Cardiac fibroblast (primary cell): ENCODE data around the gene AP2S1.
A peak's percentile ranks its signal among the peaks of the same experiment; 100 is the strongest.
"Not testable (repeated sequence)": the region's sequence is repeated elsewhere in the genome, so short reads cannot be mapped to it uniquely, and the experiment has no call there.

Experiments used
- DNase-seq, 2 donors: peaks; one replicate each; pipeline versions ENCODE4 v3.0.0 to v3.0.0-alpha.2; 2010; ENCODE audit warnings: low read depth in 2 of 2
- H3K4me3 ChIP-seq, 2 donors: replicated peaks in 1 of 2; 1 replicate in 1 of 2; 2 replicates in 1 of 2; pipeline ENCODE4 v1.5.1; 2011; ENCODE audit warnings: low read depth in 2 of 2, low read length in 2 of 2, mild to moderate bottlenecking in 2 of 2, moderate library complexity in 1 of 2
- TF ChIP-seq, protein P1 (sequence below): IDR thresholded peaks from one replicate; pipeline ENCODE4 v1.5.1; 2011; ENCODE audit warnings: low read depth, mild to moderate bottlenecking, low read length, inconsistent platforms

AP2S1 gene

DNA sequence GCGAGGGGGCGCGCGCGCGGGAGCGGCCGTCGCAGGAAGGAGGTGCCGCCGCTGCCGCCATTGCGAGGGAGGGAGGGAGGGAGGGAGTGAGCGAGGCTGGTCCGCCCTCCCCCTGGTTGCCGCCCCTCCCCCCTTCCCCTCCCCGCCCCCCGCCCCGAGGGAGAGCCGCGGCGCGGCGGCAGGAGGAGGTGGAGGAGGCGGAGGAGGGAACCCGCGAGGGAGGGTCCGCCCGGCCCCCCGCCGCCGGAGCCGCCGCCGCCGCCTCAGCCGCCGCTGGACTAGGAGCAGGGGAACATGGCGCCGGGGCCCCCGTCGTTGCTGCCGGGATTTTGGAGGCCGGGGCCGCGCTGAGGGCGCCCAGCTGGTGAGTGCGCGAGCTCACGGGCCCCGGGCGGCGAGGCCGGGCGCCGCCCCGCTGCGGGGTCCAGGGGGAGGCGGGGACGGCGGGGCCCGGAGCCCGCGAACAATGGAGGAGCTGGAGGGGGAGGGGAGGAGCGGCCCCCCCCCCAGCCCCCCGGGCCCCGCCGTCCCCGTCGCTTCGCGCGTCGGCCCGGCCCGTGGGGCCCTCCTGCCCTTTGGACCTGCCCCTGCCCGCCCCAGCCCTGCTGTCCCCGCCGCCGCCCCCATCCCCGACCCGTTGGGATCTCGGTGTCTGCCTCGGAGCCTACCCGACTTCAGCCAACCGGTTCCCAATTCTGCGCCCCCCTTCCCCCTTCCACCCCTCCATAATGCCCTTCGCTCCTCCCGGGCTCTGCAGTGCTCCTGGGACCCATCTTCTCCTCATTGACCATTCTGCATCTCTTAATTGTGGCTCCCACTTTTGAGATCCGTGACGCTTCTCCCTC lies 10.4 kb upstream of the AP2S1 start, which contains the start of gene ARHGAP35:
Gene ARHGAP35 (plus strand): TSS at position 152 of the 845 bp plus-strand sequence. CDS start 57,679 bp downstream, outside the sequence.
- DNase-seq: peak; percentile 86 to 93
- TF ChIP-seq, protein P1, sequence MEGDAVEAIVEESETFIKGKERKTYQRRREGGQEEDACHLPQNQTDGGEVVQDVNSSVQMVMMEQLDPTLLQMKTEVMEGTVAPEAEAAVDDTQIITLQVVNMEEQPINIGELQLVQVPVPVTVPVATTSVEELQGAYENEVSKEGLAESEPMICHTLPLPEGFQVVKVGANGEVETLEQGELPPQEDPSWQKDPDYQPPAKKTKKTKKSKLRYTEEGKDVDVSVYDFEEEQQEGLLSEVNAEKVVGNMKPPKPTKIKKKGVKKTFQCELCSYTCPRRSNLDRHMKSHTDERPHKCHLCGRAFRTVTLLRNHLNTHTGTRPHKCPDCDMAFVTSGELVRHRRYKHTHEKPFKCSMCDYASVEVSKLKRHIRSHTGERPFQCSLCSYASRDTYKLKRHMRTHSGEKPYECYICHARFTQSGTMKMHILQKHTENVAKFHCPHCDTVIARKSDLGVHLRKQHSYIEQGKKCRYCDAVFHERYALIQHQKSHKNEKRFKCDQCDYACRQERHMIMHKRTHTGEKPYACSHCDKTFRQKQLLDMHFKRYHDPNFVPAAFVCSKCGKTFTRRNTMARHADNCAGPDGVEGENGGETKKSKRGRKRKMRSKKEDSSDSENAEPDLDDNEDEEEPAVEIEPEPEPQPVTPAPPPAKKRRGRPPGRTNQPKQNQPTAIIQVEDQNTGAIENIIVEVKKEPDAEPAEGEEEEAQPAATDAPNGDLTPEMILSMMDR: no peak
- H3K4me3 ChIP-seq: peak within 1 kb of the TSS; percentile 74 to 83

DNA sequence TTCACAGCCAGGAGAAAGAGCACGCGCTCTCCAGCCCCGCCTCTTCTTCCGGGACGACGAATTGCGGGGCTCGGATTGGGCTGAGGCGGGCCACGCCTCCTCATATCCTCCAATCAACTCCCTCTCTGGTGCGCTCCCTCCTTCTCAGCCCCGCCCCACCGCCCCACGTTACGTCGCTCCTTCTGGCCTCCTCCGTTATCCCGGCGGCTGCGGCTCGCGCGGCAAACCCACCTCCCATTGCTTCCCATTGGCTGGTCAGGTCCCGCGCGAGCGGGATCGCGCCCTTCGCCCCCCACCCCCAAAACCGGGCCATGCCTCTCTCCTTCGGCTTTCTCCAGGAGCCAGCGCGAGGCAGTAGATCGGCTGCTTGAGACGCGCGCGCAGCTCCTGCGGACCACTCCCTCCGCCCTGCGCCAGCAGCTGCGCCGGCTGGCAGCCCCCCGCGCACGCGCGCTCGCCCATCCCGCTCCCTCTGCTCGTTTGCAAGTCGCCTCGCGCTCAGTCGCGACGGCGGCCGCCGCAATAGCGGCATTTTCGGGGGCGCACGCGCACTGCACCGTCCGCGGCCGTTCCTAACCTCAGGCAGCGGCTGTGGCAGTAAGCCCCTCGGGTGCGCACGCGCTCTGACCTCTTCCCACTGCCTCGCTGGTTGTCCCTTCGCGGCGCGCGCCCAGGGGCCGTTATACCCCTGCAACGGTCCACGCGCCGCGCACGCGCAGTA lies 9.6 kb upstream of the AP2S1 start:
- TF ChIP-seq, protein P1: no peak
- peak; percentile 99 for DNase-seq
- peak overlapping the region; percentile 74 to 83 for H3K4me3 ChIP-seq

DNA sequence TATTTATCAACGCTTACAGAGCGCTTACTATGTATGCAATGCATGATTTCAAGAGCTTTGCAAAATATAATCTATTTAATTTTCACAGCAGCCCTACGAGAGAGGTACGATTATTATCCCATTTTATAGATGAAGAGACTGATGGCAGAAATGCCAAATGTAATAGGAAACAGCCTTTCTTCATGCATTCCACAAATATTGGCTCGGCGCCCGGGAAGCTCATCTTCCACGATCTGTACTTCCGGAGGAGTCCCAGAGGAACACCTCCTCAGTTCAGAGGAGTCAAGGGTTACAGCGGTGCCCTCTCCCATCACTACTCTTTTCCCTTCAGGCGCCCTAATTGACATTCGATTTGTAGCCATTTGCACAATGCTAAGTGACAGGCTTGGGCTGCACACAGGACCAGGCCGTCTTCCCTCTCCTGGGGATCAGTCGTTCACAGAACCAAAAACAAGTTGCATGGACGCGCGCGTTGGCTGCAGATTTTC lies 9.0 kb upstream of the AP2S1 start:
- DNase-seq: peak; percentile 80 to 91
- H3K4me3 ChIP-seq: peak overlapping the region; percentile 13 to 35
- TF ChIP-seq, protein P1: no peak

DNA sequence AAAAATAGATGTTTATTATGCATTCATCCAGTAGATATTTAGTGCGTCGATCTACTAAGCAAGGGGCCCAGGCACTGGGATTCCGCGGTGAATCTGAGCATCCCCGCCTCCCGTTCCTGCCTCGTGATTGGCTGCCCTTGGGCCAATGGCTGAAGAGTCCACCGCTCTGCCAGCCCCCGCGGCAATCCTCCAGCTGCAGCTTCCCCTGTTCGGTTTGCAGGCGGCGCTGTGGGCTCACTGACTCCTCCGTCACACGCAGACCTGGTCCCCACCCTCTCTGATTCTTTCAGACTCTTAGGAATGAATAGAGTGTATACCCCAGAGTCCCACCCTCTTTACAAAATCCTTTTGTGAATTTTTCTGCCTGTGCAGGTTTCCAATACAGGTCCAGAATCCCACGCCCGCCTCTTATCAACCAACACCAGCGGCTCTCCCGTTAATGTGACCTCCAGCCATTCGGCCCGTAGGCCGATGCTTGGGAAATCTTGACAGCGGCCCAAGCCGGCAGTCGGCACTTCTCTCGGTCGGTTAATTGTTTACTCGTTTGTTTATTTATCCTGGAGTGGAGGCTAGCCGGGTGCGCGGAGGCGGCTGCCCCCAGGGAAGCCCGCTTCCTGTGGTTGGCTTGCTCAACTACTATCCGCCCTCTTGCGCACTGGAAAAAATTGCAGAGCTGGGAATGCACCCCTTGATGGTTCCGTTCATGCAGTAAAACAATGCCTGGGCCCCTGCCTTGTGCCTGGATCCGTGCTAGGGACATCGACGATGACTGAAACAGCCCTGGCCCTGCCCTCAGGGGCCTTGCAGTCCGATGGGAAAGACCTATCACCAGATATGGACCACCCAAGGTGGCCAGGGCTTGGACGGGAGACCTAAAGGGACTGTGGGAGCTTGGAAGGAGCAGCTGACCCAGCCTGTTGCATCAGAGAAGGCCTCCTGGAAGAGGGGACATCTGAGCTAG lies 5.7 kb upstream of the AP2S1 start:
- TF ChIP-seq, protein P1: peak; percentile 81
- DNase-seq: peak; percentile 97 to 98
- H3K4me3 ChIP-seq: peak overlapping the region; percentile 19 to 49

DNA sequence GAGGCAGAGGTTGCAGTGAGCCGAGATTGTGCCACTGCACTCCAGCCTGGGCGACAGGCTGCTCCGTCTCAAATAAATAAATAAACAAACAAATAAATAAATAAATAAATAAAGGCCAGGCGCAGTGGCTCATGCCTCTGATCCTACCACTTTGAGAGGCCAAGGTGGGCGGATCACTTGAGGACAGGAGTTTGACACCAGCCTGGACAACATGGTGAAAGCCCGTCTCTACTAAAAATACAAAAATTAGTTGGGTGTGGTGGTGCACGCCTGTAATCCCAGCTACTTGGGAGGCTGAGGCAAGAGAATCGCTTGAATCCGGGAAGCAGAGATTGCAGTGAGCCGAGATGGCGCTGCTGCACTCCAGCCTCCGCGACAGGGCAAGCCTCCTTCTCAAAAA lies 4.1 kb upstream of the AP2S1 start:
- DNase-seq, H3K4me3 ChIP-seq: not testable (repeated sequence)

DNA sequence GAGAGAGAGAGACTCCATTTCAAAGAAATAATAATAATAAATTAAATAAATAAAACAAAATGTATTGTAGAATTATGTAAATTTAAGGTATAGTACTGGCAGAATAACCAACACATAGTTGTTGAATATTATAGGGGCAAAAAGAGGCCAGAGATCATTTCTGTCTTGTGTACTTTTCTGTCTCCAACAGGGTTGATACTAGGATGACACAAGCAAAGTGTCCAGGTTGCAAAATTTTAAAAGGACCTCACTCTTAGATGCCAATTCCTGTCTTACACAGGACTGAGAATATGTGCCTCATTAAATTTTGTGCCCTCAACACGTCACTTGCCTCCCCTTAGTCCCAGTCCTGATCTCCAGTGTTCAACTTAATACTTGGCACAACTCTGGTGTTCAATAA lies 2.2 kb upstream of the AP2S1 start:
- TF ChIP-seq, protein P1: no peak
- H3K4me3 ChIP-seq: no peak overlapping the region

More for the DNA sequence above, 2.2 kb upstream of the AP2S1 start:
- DNase-seq: no peak
